Measurements from ENCODE around the gene TBC1D30.

Gene TBC1D30

DNA sequence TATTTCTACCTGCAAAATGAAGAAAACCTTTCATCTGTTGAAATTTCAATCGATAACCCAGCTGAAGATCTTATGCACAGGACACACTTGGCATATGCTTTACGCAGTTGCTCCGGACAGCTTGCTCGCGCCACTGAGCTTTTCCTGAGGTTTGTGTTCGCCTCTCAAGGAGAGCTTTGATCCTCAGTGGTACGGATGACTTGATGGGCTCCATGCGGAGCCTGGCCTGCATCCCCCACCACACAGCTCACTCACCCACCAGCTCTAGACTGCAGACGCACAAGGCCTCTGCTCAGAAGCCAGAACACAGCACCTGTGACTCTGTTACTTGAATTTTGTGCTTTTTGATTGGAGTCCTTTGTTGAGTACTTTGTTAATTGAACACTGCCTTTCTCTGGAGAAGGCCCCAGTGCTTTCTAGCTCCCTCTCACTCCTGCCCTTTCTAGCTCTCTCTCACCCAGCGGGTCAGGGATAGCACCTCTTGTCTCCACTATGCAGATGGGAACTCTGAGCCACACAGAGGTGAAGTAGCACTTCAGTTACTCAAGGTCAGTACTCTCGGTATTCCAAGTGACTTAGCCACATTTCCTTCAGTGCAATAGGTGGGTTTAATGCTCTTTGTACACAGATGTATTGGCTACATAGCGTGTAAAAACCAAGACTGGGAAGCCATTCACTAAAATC lies 52.1 kb downstream of the TBC1D30 start:
- Histone ChIP-seq H3K27ac (ENCODE audit: poor library complexity, severe bottlenecking) (no peak overlapping the region), H3K4me3 (ENCODE audit: severe bottlenecking) (no peak overlapping the region), H3K36me3 (ENCODE audit: low read depth) (no peaks in the 10 kb centered on the region), H3K9me3 (ENCODE audit: severe bottlenecking) (no peaks in the 10 kb centered on the region), H3K4me1 (ENCODE audit: insufficient read depth, poor library complexity, severe bottlenecking) (no peaks in the 10 kb centered on the region), H3K27me3 (ENCODE audit: insufficient read depth, poor library complexity, severe bottlenecking) (no peaks in the 10 kb centered on the region)
- TF ChIP-seq, protein P1, sequence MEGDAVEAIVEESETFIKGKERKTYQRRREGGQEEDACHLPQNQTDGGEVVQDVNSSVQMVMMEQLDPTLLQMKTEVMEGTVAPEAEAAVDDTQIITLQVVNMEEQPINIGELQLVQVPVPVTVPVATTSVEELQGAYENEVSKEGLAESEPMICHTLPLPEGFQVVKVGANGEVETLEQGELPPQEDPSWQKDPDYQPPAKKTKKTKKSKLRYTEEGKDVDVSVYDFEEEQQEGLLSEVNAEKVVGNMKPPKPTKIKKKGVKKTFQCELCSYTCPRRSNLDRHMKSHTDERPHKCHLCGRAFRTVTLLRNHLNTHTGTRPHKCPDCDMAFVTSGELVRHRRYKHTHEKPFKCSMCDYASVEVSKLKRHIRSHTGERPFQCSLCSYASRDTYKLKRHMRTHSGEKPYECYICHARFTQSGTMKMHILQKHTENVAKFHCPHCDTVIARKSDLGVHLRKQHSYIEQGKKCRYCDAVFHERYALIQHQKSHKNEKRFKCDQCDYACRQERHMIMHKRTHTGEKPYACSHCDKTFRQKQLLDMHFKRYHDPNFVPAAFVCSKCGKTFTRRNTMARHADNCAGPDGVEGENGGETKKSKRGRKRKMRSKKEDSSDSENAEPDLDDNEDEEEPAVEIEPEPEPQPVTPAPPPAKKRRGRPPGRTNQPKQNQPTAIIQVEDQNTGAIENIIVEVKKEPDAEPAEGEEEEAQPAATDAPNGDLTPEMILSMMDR (IDR thresholded peaks at IDR 0.05; ENCODE audit: poor library complexity, severe bottlenecking) = no peak
- no peak for ATAC-seq (ENCODE audit: low read depth)
- DNase-seq (ENCODE audit: low spot score) = no peak

DNA sequence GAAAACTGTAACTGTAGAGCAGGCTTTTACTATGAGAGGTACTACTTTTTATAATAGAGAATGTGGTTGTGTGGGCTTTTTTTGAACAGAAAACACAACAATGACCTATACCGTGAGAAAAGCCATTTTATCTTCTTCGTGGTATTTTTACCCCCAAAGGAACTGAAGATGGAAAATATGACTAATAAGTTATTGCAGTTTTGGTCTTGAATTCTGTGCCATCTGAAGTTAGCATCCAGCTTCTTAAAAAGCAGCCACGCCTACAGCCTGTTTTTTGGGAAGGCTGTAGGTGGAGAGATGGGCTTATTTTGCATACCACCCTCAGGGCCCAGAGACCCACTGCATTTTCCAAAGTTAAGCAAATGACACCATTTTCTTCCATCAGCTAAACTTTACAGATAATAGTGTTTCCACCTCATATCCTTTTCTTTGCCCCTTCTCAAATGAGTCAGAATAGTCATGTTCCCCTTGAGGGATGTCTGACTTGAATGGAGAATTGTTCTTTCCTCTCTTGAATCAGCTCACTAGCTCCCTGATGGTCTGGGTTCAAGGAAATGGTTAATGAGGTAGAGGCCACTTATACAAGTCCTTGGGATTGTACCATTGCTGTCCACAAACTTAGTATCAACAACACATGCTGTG lies 53.0 kb downstream of the TBC1D30 start:
- H3K4me3 ChIP-seq (ENCODE audit: severe bottlenecking) = no peak overlapping the region
- no peak for ATAC-seq (ENCODE audit: low read depth)
- no peaks in the 10 kb centered on the region for H3K4me1 ChIP-seq (ENCODE audit: insufficient read depth, poor library complexity, severe bottlenecking)
- DNase-seq (ENCODE audit: low spot score) = no peak
- H3K27ac ChIP-seq (ENCODE audit: poor library complexity, severe bottlenecking) = no peak overlapping the region
- no peaks in the 10 kb centered on the region for H3K9me3 ChIP-seq (ENCODE audit: severe bottlenecking)
- TF ChIP-seq, protein P1 (IDR thresholded peaks at IDR 0.05; ENCODE audit: poor library complexity, severe bottlenecking) = no peak
- no peaks in the 10 kb centered on the region for H3K36me3 ChIP-seq (ENCODE audit: low read depth)
- H3K27me3 ChIP-seq (ENCODE audit: insufficient read depth, poor library complexity, severe bottlenecking) = no peaks in the 10 kb centered on the region

DNA sequence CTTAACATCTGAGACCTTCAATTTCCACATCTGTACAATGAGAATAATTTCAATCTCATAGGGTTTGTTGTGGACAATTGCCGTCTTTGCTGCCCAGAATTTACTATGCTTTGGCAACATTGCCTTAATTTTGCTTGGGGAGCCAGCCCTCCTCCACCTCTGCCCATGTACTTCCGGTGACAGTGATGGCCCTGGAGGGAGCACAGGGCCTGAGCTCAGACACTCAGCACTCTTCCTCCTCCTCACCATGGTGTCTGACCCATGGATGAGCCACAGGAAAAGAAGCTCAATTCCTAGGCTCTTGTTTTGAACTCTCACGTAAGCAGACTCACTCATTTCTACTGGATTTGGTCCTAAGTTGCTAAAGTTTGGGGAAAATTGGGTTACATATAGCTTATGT lies 58.2 kb downstream of the TBC1D30 start:
- H3K36me3 ChIP-seq (ENCODE audit: low read depth) = no peaks in the 10 kb centered on the region
- ATAC-seq (ENCODE audit: low read depth) (no peak), DNase-seq (ENCODE audit: low spot score) (no peak)
- no peaks in the 10 kb centered on the region for H3K4me1 ChIP-seq (ENCODE audit: insufficient read depth, poor library complexity, severe bottlenecking)
- H3K27ac ChIP-seq (ENCODE audit: poor library complexity, severe bottlenecking) = no peak overlapping the region
- H3K4me3 ChIP-seq (ENCODE audit: severe bottlenecking) = no peak overlapping the region
- TF ChIP-seq, protein P1 (IDR thresholded peaks at IDR 0.05; ENCODE audit: poor library complexity, severe bottlenecking) = no peak
- H3K27me3 ChIP-seq (ENCODE audit: insufficient read depth, poor library complexity, severe bottlenecking) = no peaks in the 10 kb centered on the region
- H3K9me3 ChIP-seq (ENCODE audit: severe bottlenecking) = no peaks in the 10 kb centered on the region

DNA sequence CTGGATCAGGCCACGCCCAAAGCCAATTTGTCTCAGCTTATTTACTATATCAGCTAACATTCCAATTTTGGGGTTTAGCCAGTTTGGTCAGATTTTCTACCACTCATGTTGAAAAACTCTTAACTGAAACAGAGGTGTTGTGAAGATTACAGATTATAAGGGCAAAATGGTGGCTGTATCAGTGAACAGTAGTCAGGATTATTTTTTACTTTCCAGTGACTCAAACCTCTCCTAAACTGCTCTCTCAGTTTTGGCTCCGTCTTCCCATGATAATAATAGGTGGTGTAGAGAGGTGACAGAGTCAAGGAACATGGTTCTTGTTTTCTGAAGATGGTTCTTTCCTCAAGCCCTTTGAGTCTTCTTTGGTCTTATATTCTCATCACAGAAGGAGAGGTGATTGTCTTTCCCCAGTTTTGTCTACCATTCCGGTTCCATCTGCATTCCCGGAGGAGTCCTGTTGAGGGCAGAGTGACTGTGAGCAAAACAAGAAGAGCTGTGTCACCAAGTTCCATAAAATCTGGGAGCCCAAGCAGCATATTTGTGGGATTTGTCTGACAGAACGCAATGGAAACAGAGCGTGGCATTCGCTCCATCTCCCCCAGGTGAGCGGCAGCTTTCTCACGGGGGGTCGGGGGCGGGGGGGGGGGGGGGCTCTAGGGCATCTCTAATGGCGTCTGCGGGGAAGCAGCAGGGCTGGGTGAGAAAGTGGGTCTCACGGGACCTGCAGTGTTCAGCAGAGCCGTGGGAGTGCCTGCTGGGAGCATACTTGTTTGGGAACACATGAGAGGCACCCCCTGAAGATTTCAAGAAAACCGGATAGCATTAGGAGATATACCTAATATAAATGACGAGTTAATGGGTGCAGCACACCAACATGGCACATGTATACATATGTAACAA lies 59.1 kb downstream of the TBC1D30 start:
- DNase-seq (ENCODE audit: low spot score) = no peak
- Histone ChIP-seq H3K27ac (ENCODE audit: poor library complexity, severe bottlenecking) (no peak overlapping the region), H3K4me3 (ENCODE audit: severe bottlenecking) (no peak overlapping the region), H3K4me1 (ENCODE audit: insufficient read depth, poor library complexity, severe bottlenecking) (no peaks in the 10 kb centered on the region), H3K27me3 (ENCODE audit: insufficient read depth, poor library complexity, severe bottlenecking) (no peaks in the 10 kb centered on the region), H3K36me3 (ENCODE audit: low read depth) (no peaks in the 10 kb centered on the region), H3K9me3 (ENCODE audit: severe bottlenecking) (no peaks in the 10 kb centered on the region)
- TF ChIP-seq, protein P1 (IDR thresholded peaks at IDR 0.05; ENCODE audit: poor library complexity, severe bottlenecking) = no peak
- no peak for ATAC-seq (ENCODE audit: low read depth)

Measured in RWPE2 (cell line).